ENCODE measurements around the gene GCC2.

GCC2 gene

DNA sequence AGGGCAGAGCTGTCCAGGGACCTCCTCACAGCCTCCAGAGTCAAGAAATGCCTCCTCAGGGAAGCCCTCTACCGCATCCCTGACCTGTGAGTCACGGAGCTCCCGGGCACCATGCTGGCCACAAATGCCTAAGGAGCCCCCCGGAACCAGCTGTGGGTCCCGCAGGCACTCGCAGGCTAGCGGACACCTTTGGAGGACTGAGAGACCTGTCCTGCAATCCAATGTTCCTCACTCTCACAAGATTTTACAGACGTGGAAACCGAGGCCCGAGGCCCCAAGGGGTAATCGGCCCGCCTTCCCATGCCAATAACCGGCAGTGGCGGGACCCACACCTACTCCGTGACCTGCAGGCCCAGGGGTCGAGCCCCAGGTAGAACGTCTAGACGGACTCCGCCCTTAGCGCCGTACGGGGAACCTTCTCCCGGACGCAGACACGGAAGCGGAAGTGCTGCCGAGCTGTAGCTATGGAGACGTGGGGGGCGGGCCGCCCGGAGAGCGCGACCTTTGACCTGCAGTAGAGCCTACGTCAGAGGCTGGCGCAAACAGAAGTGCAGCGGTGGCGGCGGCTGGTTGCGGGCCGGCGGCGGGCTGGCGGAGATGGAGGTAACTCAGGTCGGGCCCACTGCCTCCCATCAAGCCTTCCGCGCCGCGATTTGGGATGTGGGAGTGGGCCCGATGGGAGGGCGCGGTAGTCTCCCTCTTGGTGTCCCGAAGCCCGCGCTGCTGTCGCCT lies at the start of gene GCC2:
Gene GCC2, plus strand, starts transcription at position 529 of the 732 bp plus-strand sequence. Its CDS starts 69 bp downstream, at position 598.
- TF ChIP-seq CTCF (IDR thresholded peaks at IDR 0.05) = no peak

DNA sequence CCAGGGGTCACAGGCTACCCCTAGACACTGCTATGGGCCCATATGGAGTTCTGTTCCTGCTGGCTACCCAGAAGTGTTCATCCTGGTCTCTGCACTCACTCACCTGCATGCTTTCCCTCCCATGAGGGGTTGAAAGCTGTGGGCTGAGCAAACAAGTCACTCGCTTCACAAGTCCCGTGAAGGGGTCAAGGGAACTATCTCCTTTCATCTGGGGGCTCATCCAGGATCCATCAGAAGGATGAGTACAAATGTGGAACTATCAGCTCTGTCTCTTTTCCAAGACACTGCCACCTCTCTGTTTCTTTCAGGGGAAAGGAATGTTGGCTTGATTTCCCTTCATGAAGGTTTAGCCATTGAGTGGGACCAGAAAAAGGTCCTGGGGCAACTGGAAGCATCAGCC lies 49.5 kb upstream of the GCC2 start:
- TF ChIP-seq CTCF (IDR thresholded peaks at IDR 0.05) = no peak

GRCh38 chr2:108401800-108402199 lies 47.2 kb upstream of the GCC2 start:
- TF ChIP-seq CTCF (IDR thresholded peaks at IDR 0.05) = no peak

- TF ChIP-seq CTCF (IDR thresholded peaks at IDR 0.05) = no peak
Observed at GRCh38 chr2:108403494-108403893, 45.5 kb upstream of the GCC2 start.

DNA sequence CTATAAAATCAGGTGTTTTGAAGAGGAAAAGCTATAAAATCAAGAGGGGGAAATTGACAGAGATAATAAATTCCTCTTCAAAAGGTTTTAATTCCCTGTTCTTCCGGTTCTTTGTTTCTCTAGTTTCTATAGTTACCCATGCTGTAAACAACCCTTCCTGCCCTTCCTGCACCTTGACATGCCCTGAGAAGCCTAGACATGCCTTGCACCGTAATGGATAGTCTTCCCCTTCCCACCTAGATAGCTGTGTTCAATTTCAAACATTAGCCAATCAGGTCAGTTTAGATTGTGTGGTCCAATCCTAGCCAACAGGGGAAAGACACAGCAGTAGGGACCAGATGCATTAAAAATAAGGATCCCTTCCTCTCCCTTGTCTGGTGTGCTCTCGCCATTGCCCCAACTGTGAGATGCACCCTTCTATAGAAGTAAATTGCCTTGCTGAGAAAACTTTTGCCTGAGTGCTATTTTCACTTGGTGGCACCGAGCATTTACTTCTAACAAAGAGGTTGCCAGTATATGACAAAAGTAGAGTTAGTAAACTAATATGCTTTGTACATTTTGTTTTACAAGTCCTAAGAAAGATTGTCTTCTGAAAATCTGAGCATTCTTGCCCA lies 44.1 kb upstream of the GCC2 start:
- TF ChIP-seq CTCF (IDR thresholded peaks at IDR 0.05) = no peak

DNA sequence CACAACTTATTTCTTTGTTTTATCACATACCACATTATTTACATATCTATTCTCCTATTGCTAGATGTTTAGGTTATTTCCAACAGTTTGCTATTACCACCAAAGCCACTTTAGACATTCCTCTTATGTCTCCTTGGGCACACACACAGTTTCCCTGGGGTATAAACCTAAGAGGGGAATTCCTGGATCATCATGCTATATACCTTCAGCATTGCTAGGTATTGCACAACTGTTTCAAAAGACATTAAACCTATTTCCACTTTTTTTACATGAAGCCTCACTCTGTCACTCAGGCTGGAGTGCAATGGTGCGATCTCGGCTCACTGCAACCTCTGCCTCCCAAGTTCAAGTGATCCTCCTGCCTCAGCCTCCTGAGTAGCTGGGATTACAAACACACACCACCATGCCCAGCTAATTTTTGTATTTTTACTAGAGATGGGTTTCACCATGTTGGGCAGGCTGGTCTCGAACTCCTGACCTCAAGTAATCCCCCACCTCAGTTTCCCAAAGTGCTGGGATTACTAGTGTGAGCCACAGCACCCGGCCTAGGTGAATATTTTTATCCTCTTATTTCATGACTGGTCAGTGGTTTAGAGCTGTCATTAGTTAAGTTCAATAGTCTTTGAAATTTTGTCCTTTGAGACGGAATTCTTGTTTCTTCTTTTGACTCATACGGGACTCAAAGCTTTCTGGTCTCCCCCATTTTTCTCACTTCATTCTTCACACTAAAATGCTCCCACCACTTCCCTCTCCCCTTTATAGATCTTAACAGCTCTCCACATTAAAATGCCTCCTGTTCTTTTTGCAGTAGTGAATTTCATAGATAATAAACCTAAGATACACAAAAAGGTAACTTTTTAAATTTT lies 40.9 kb upstream of the GCC2 start:
- TF ChIP-seq CTCF (IDR thresholded peaks at IDR 0.05) = no peak

GRCh38 chr2:108409768-108410167 lies 39.2 kb upstream of the GCC2 start:
- no peak for TF ChIP-seq CTCF (IDR thresholded peaks at IDR 0.05)

All from LNCAP (cell line).